Neutrophil (primary cell): ENCODE data around the gene DKK3.
"Not testable (repeated sequence)": the region's sequence is repeated elsewhere in the genome, so short reads cannot be mapped to it uniquely, and the experiment has no call there.

Experiments used
- H3K27ac ChIP-seq: fragments of 200-600 bp; sonication (generic); 2 replicates; pipeline ENCODE4 v1.5.1; 2016; ENCODE audit warnings: mild to moderate bottlenecking, moderate library complexity
- H3K27me3 ChIP-seq: fragments of 200-600 bp; sonication (generic); 2 replicates; pipeline ENCODE4 v1.6.0; 2016; ENCODE audit warnings: mild to moderate bottlenecking
- H3K36me3 ChIP-seq: fragments of 200-600 bp; sonication (generic); 2 replicates; pipeline ENCODE4 v1.5.1; 2017
- H3K4me1 ChIP-seq, 2 experiments: fragments of 200-600 bp in 1 of 2; sonication (generic) in 1 of 2; 1 replicate in 1 of 2; 2 replicates in 1 of 2; pipeline versions ENCODE4 v1.5.1 to v1.6.1; 2013 to 2016; ENCODE audit warnings: low read depth in 1 of 2, low read length in 1 of 2, mild to moderate bottlenecking in 1 of 2, moderate library complexity in 1 of 2; ENCODE audit not compliant: control insufficient read depth in 1 of 2, insufficient read depth in 1 of 2
- H3K4me3 ChIP-seq, 2 experiments: fragments of 200-600 bp in 1 of 2; sonication (generic) in 1 of 2; 1 replicate in 1 of 2; 2 replicates in 1 of 2; pipeline ENCODE4 v1.5.1; 2013 to 2016; ENCODE audit warnings: low read depth in 1 of 2, low read length in 1 of 2, mild to moderate bottlenecking in 1 of 2, moderate library complexity in 1 of 2
- H3K9me3 ChIP-seq: fragments of 200-600 bp; sonication (generic); 2 replicates; pipeline ENCODE4 v1.5.1; 2016
- TF ChIP-seq, protein P1 (sequence below): fragments of 200-600 bp; sonication (generic); IDR thresholded peaks from 2 replicates; pipeline ENCODE4 v1.5.1; 2016; ENCODE audit warnings: antibody characterized with exemption

Gene DKK3

GRCh38 chr11:12045914-12046635, 37.6 kb upstream of the DKK3 start:
- TF ChIP-seq, protein P1, sequence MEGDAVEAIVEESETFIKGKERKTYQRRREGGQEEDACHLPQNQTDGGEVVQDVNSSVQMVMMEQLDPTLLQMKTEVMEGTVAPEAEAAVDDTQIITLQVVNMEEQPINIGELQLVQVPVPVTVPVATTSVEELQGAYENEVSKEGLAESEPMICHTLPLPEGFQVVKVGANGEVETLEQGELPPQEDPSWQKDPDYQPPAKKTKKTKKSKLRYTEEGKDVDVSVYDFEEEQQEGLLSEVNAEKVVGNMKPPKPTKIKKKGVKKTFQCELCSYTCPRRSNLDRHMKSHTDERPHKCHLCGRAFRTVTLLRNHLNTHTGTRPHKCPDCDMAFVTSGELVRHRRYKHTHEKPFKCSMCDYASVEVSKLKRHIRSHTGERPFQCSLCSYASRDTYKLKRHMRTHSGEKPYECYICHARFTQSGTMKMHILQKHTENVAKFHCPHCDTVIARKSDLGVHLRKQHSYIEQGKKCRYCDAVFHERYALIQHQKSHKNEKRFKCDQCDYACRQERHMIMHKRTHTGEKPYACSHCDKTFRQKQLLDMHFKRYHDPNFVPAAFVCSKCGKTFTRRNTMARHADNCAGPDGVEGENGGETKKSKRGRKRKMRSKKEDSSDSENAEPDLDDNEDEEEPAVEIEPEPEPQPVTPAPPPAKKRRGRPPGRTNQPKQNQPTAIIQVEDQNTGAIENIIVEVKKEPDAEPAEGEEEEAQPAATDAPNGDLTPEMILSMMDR = no peak
- H3K27ac ChIP-seq = no peak overlapping the region
- H3K36me3 ChIP-seq = no peaks in the 10 kb centered on the region
- no peaks in the 10 kb centered on the region for H3K27me3 ChIP-seq
- H3K4me3 ChIP-seq = no peak overlapping the region
- H3K9me3 ChIP-seq = no peaks in the 10 kb centered on the region
- peaks cover 22 to 28% of the 10 kb centered on the region in 2 experiments for H3K4me1 ChIP-seq

DNA sequence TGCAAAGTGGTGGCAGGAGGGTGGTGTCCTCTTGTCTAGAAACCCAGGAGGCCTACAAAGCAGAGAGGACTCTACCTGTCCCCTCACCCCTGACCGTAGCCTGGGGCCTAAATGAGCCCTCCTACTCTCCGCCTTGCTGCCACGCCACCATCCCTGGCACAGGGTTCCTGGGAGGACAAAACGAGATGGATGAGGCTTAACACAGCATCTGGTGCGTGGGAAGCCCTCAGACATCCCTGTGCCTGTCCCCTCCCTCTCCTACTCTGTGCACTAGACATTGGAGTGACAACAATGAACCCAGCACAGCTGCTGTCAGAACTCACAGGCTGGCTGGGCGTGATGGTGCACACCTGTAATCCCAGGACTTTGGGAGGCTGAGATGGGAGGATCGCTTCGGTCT, 36.4 kb upstream of the DKK3 start:
- TF ChIP-seq, protein P1 = no peak
- Histone ChIP-seq H3K27me3 (no peaks in the 10 kb centered on the region), H3K4me1 (peaks cover 22 to 28% of the 10 kb centered on the region in 2 experiments), H3K36me3 (no peaks in the 10 kb centered on the region), H3K27ac (no peak overlapping the region), H3K9me3 (no peaks in the 10 kb centered on the region), H3K4me3 (no peak overlapping the region)

GRCh38 chr11:12043959-12044791, 35.7 kb upstream of the DKK3 start:
- no peaks in the 10 kb centered on the region for H3K9me3 ChIP-seq
- no peak overlapping the region for H3K4me3 ChIP-seq
- TF ChIP-seq, protein P1 = peak; percentile 79
- peaks cover 21 to 28% of the 10 kb centered on the region in 2 experiments for H3K4me1 ChIP-seq
- no peaks in the 10 kb centered on the region for H3K27me3 ChIP-seq
- no peak overlapping the region for H3K27ac ChIP-seq
- no peaks in the 10 kb centered on the region for H3K36me3 ChIP-seq

GRCh38 chr11:12043221-12043620, 34.8 kb upstream of the DKK3 start:
- Histone ChIP-seq H3K9me3 (no peaks in the 10 kb centered on the region), H3K36me3 (no peaks in the 10 kb centered on the region), H3K27me3 (no peaks in the 10 kb centered on the region), H3K27ac (no peak overlapping the region), H3K4me3 (no peak overlapping the region), H3K4me1 (peaks cover 16 to 22% of the 10 kb centered on the region in 2 experiments)
- TF ChIP-seq, protein P1 = no peak

DNA sequence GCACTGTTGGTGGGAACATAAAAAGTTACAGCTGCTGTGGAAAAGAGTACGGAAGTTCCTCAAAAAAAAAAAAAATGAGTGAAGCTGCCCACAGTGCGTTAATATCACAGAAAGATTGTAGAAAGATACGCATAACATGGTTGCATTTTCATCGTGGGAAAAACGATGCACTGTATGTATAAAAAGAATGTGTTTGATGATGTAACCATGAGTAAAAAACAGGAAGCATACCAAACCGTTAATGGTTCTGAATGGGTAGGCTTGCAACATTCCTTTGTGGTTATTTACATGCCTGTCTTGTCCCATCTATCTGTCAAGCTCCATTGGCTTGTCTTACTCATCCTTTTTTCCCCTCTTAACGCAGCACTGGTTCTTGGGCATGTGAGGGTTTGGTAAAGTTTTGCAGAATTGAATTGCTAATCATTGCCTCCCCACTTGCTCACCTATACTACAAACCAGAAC, 33.8 kb upstream of the DKK3 start:
- Histone ChIP-seq H3K4me3 (no peak overlapping the region), H3K27ac (no peak overlapping the region)
- TF ChIP-seq, protein P1 = no peak

GRCh38 chr11:12040719-12041118, 32.3 kb upstream of the DKK3 start:
- not testable (repeated sequence) for H3K4me3 ChIP-seq, H3K27me3 ChIP-seq, H3K27ac ChIP-seq, H3K9me3 ChIP-seq, H3K36me3 ChIP-seq
- H3K4me1 ChIP-seq = peaks cover 12 to 17% of the 10 kb centered on the region in 2 experiments

More for the DNA sequence above, 33.8 kb upstream of the DKK3 start:
- H3K27me3 ChIP-seq = no peaks in the 10 kb centered on the region
- no peaks in the 10 kb centered on the region for H3K36me3 ChIP-seq
- no peaks in the 10 kb centered on the region for H3K9me3 ChIP-seq
- H3K4me1 ChIP-seq = peaks cover 12 to 17% of the 10 kb centered on the region in 2 experiments
